Neural progenitor cell (in vitro differentiated cells): ENCODE measurements around the gene KANK2. TPM values are rescaled to one million over a fixed set of nuclear protein-coding genes. Genes with fewer than 3 reads are reported as not detected.

Experiments
- DNase-seq: peaks from one replicate; pipeline ENCODE4 v3.0.0-alpha.2; 2016; ENCODE audit warnings: low spot score
- H2AFZ ChIP-seq: fragments of 200-600 bp; sonication (generic); replicated peaks from 2 replicates; pipeline ENCODE4 v1.6.1; 2016; ENCODE audit warnings: antibody characterized with exemption
- H3F3A ChIP-seq: fragments of 200-600 bp; sonication (generic); 2 replicates; pipeline ENCODE4 v1.6.1; 2016; ENCODE audit warnings: antibody characterized with exemption, low read depth
- H3K27ac ChIP-seq: fragments of 200-600 bp; sonication (generic); 2 replicates; pipeline ENCODE4 v1.5.1; 2016; ENCODE audit warnings: mild to moderate bottlenecking
- H3K27me3 ChIP-seq: fragments of 200-600 bp; sonication (generic); 2 replicates; pipeline ENCODE4 v1.6.1; 2016; ENCODE audit warnings: mild to moderate bottlenecking, moderate library complexity
- H3K36me3 ChIP-seq: fragments of 200-600 bp; sonication (generic); 2 replicates; pipeline ENCODE4 v1.5.1; 2016
- H3K4me1 ChIP-seq: fragments of 200-600 bp; sonication (generic); 2 replicates; pipeline ENCODE4 v1.6.1; 2016; ENCODE audit warnings: mixed run types
- H3K4me2 ChIP-seq: fragments of 200-600 bp; sonication (generic); 2 replicates; pipeline ENCODE4 v1.6.1; 2016
- H3K4me3 ChIP-seq: fragments of 200-600 bp; sonication (generic); 2 replicates; pipeline ENCODE4 v1.5.1; 2016
- H3K79me2 ChIP-seq: fragments of 200-600 bp; sonication (generic); 2 replicates; pipeline ENCODE4 v1.6.1; 2016; ENCODE audit warnings: low read depth
- H3K9ac ChIP-seq: fragments of 200-600 bp; sonication (generic); 2 replicates; pipeline ENCODE4 v1.6.1; 2016
- H3K9me3 ChIP-seq: fragments of 200-600 bp; sonication (generic); 2 replicates; pipeline ENCODE4 v1.5.1; 2016; ENCODE audit warnings: low read depth
- H4K20me1 ChIP-seq: fragments of 200-600 bp; sonication (generic); 2 replicates; pipeline ENCODE4 v1.6.1; 2016; ENCODE audit warnings: low read depth
- H3K27ac Mint-ChIP-seq: 3 replicates; pipeline ENCODE4 v1.8.0; 2021; ENCODE audit warnings: mixed read lengths
- H3K27me3 Mint-ChIP-seq: 2 replicates; pipeline ENCODE4 v1.8.0; 2022; ENCODE audit warnings: low read depth, mild to moderate bottlenecking, inconsistent platforms, moderate library complexity, mixed read lengths; ENCODE audit not compliant: insufficient read depth
- H3K36me3 Mint-ChIP-seq: 3 replicates; pipeline ENCODE4 v1.8.0; 2021; ENCODE audit warnings: mixed read lengths
- H3K4me1 Mint-ChIP-seq: 3 replicates; pipeline ENCODE4 v1.8.0; 2021; ENCODE audit warnings: mixed read lengths
- H3K4me3 Mint-ChIP-seq: 3 replicates; pipeline ENCODE4 v1.8.0; 2021; ENCODE audit warnings: mild to moderate bottlenecking, moderate library complexity, mixed read lengths
- H3K9me3 Mint-ChIP-seq: 3 replicates; pipeline ENCODE4 v1.8.0; 2020; ENCODE audit warnings: mixed read lengths
- EZH2 ChIP-seq: fragments of 200-600 bp; sonication (generic); IDR thresholded peaks from 2 replicates; pipeline ENCODE4 v1.6.1; 2017; ENCODE audit warnings: antibody characterized with exemption, mild to moderate bottlenecking, moderate library complexity
- EZH2phosphoT487 ChIP-seq: fragments of 200-600 bp; sonication (generic); IDR thresholded peaks from 2 replicates; pipeline ENCODE4 v1.6.1; 2017; ENCODE audit warnings: antibody characterized with exemption
- total RNA-seq: library from RNA; depleted of rRNA; stranded (reverse); fragments of >200 nt; gene quantifications from 2 replicates; pipeline ENCODE4 v1.2.3, GENCODE V29; 2015; ENCODE audit warnings: low replicate concordance
- TF ChIP-seq, protein P1 (sequence below): fragments of 200-600 bp; sonication (generic); IDR thresholded peaks from 2 replicates; pipeline ENCODE4 v1.5.1; 2017; ENCODE audit warnings: antibody characterized with exemption, mild to moderate bottlenecking

Gene KANK2
- total RNA-seq, 1 donor from 2014 or later: 17.5 TPM

DNA sequence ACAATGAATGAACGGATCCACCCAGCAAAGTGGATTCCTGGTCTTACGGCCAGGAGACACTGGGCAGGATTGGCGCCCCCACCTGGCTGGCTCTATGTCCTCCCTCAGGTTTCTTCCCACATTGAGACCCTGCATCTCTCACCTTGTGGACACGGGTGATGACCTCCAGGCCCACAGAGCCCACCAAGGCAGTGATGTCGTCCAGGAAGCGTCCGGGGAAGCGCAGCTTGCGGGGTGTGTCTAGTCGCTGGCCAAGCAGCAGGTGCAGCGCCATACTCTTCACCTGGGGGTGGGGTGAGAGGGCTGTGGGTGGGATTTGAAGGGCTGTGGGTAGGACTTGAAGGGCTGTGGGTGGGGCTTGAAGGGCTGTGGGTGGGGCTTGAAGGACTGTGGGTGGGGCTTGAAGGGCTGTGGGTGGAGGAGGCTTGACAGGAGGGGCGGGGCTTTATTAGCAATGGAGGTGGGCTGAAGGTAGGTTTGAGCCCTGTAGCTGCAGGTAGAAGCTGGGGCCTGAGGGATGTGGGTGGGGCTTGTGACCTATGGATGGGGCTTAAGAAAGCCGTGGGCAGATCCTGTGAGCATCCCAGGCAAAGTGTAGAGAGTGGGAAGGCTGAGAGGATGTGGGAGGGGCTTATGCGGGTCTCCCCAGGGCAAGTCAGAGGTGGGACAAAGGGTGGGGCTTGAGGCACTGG lies 30.0 kb upstream of the KANK2 start:
- H3K4me1 Mint-ChIP-seq: no peaks in the 10 kb centered on the region
- Histone ChIP-seq H3K27ac (no peak overlapping the region), H3K36me3 (no peaks in the 10 kb centered on the region), H3K9ac (no peak overlapping the region), H3K4me2 (no peak overlapping the region), H4K20me1 (no peaks in the 10 kb centered on the region), H3K79me2 (no peaks in the 10 kb centered on the region), H3K4me1 (no peaks in the 10 kb centered on the region), H3K4me3 (no peak overlapping the region), H3F3A (peaks cover 2% of the 10 kb centered on the region), H3K9me3 (no peaks in the 10 kb centered on the region), H2AFZ (no peak overlapping the region), H3K27me3 (no peaks in the 10 kb centered on the region)
- H3K27me3 Mint-ChIP-seq: peaks cover 5% of the 10 kb centered on the region
- H3K27ac Mint-ChIP-seq: no peak overlapping the region
- TF ChIP-seq, protein P1, sequence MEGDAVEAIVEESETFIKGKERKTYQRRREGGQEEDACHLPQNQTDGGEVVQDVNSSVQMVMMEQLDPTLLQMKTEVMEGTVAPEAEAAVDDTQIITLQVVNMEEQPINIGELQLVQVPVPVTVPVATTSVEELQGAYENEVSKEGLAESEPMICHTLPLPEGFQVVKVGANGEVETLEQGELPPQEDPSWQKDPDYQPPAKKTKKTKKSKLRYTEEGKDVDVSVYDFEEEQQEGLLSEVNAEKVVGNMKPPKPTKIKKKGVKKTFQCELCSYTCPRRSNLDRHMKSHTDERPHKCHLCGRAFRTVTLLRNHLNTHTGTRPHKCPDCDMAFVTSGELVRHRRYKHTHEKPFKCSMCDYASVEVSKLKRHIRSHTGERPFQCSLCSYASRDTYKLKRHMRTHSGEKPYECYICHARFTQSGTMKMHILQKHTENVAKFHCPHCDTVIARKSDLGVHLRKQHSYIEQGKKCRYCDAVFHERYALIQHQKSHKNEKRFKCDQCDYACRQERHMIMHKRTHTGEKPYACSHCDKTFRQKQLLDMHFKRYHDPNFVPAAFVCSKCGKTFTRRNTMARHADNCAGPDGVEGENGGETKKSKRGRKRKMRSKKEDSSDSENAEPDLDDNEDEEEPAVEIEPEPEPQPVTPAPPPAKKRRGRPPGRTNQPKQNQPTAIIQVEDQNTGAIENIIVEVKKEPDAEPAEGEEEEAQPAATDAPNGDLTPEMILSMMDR: peak; percentile 38
- TF ChIP-seq EZH2: no peak
- peaks cover 6% of the 10 kb centered on the region for H3K36me3 Mint-ChIP-seq
- H3K4me3 Mint-ChIP-seq: no peak overlapping the region
- peak; percentile 28 for DNase-seq
- peaks cover under 1% of the 10 kb centered on the region for H3K9me3 Mint-ChIP-seq

DNA sequence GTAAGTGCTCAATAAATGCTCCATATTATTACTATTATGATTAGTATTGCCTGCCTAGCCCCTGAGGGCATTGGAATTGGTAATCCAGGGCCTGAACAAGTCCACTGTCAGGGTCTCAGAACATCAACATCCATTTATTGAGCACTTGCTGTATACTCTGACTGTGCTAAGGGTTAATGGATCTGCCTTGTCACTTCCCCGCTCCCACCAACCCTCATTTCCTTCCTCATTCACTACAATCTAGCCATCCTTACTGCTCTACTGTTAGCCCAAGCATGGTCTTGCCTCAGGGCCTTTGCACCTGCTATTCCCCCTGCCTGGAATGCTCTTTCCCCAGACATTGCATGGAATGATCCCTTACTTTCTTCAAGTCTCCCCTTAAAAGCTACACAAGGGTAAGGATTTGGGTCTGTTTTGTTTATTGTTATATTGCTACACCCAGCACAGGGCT lies 29.4 kb upstream of the KANK2 start:
- no peak overlapping the region for H3K4me3 Mint-ChIP-seq
- Histone ChIP-seq H3K27me3 (no peaks in the 10 kb centered on the region), H3K9ac (no peak overlapping the region), H3K79me2 (no peaks in the 10 kb centered on the region), H3K27ac (no peak overlapping the region), H3K4me1 (no peaks in the 10 kb centered on the region), H3K36me3 (no peaks in the 10 kb centered on the region), H3K4me2 (no peak overlapping the region), H4K20me1 (no peaks in the 10 kb centered on the region), H2AFZ (no peak overlapping the region), H3K4me3 (no peak overlapping the region), H3K9me3 (no peaks in the 10 kb centered on the region), H3F3A (peaks cover 2% of the 10 kb centered on the region)
- no peak for DNase-seq
- H3K27me3 Mint-ChIP-seq: peaks cover 5% of the 10 kb centered on the region
- peaks cover 12% of the 10 kb centered on the region for H3K36me3 Mint-ChIP-seq
- no peak for TF ChIP-seq EZH2phosphoT487
- TF ChIP-seq EZH2: no peak
- TF ChIP-seq, protein P1: no peak
- no peaks in the 10 kb centered on the region for H3K4me1 Mint-ChIP-seq
- H3K27ac Mint-ChIP-seq: no peak overlapping the region
- H3K9me3 Mint-ChIP-seq: peaks cover 5% of the 10 kb centered on the region

DNA sequence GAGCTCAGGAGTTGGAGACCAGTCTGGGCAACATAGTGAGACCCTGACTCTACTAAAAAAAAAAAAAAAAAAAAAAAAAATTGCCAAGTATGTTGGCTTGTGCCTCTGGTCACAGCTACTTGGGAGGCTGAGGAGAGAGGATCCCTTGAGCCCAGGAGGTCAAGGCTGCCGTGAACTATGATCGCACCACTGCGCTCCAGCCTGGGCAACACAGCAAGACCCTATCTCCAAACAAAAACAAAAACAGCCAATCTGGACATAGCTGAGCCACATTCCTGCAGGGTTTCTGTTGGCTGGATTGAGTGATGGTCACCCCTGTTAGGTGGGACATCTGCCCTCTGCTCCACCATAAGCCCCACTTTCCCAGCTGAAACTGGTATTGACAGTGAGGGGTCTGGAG lies 28.5 kb upstream of the KANK2 start:
- H2AFZ ChIP-seq: no peak overlapping the region
- H3K4me3 ChIP-seq: no peak overlapping the region
- no peak overlapping the region for H3K27ac ChIP-seq
- Mint-ChIP-seq H3K4me3 (no peak overlapping the region), H3K4me1 (no peaks in the 10 kb centered on the region), H3K27ac (no peak overlapping the region), H3K36me3 (peaks cover 21% of the 10 kb centered on the region), H3K27me3 (peaks cover 5% of the 10 kb centered on the region), H3K9me3 (peaks cover 13% of the 10 kb centered on the region)
- no peaks in the 10 kb centered on the region for H3K79me2 ChIP-seq
- H4K20me1 ChIP-seq: no peaks in the 10 kb centered on the region
- H3K27me3 ChIP-seq: no peaks in the 10 kb centered on the region
- H3F3A ChIP-seq: peaks cover 2% of the 10 kb centered on the region
- H3K9me3 ChIP-seq: no peaks in the 10 kb centered on the region
- no peak overlapping the region for H3K9ac ChIP-seq
- no peaks in the 10 kb centered on the region for H3K4me1 ChIP-seq
- no peak for DNase-seq
- no peaks in the 10 kb centered on the region for H3K36me3 ChIP-seq
- TF ChIP-seq EZH2phosphoT487: no peak
- no peak overlapping the region for H3K4me2 ChIP-seq

DNA sequence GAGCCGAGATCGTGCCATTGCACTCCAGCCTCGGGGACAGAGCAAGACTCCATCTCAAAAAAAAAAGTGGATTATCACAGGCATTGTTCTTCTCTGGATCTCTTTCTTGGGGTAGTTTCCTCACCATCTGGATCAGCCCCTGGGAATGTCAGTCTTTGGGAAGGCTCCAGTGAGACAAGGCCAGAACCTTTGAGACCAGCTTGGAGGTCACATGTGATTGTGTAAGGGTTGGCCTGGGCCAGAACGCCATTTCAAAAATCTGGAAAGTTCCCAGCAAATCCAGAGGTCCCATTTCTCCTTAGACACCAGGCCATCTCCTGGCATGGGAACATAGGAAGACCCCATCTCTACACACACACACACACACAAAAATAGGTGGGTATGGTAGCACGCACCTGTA lies 27.8 kb upstream of the KANK2 start:
- Histone ChIP-seq H3K27me3 (no peaks in the 10 kb centered on the region), H3K36me3 (no peaks in the 10 kb centered on the region), H4K20me1 (no peaks in the 10 kb centered on the region), H3F3A (peaks cover 2% of the 10 kb centered on the region), H3K4me2 (no peak overlapping the region), H2AFZ (no peak overlapping the region), H3K27ac (no peak overlapping the region), H3K4me3 (no peak overlapping the region), H3K9me3 (no peaks in the 10 kb centered on the region), H3K9ac (no peak overlapping the region), H3K79me2 (no peaks in the 10 kb centered on the region), H3K4me1 (no peaks in the 10 kb centered on the region)
- DNase-seq: no peak
- TF ChIP-seq EZH2phosphoT487: no peak
- TF ChIP-seq, protein P1: no peak
- peaks cover 17% of the 10 kb centered on the region for H3K9me3 Mint-ChIP-seq
- H3K36me3 Mint-ChIP-seq: peaks cover 25% of the 10 kb centered on the region
- no peak overlapping the region for H3K27ac Mint-ChIP-seq
- no peak overlapping the region for H3K4me3 Mint-ChIP-seq
- H3K4me1 Mint-ChIP-seq: no peaks in the 10 kb centered on the region
- H3K27me3 Mint-ChIP-seq: peaks cover 2% of the 10 kb centered on the region
